ENCODE data around the gene ZNF324. TPM values are rescaled to one million over a fixed set of nuclear protein-coding genes. Genes with fewer than 3 reads are reported as not detected.

Gene ZNF324
- total RNA-seq, 1 donor from 2014 or later, result 10.0 TPM

DNA sequence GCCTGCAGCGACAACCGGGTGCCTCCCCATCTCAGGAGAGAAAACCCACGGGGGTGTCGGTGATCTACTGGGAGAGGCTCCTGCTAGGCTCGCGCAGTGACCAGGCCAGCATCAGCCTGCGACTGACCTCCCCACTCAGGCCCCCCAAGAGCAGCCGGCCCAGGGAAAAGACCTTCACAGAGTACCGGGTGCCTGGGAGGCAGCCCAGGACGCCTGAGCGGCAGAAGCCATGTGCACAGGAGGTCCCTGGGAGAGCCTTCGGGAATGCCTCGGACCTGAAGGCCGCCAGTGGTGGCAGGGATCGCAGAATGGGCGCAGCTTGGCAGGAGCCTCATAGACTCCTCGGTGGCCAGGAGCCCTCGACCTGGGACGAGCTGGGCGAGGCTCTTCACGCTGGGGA lies 11.6 kb upstream of the ZNF324 start:
- H3K27me3 ChIP-seq (ENCODE audit: low read depth), result no peaks in the 10 kb centered on the region
- ATAC-seq (no peak), DNase-seq (no peak)
- H3K27ac ChIP-seq, result no peak overlapping the region
- peaks cover 7% of the 10 kb centered on the region for H3K4me1 ChIP-seq
- H3K4me3 ChIP-seq, result no peak overlapping the region
- TF ChIP-seq CTCF (IDR thresholded peaks at IDR 0.05), result no peak
- intact Hi-C loops (cut with DNase I), result no loop called here
- peaks cover 15% of the 10 kb centered on the region for H3K36me3 ChIP-seq
- H3K9me3 ChIP-seq, result no peaks in the 10 kb centered on the region

DNA sequence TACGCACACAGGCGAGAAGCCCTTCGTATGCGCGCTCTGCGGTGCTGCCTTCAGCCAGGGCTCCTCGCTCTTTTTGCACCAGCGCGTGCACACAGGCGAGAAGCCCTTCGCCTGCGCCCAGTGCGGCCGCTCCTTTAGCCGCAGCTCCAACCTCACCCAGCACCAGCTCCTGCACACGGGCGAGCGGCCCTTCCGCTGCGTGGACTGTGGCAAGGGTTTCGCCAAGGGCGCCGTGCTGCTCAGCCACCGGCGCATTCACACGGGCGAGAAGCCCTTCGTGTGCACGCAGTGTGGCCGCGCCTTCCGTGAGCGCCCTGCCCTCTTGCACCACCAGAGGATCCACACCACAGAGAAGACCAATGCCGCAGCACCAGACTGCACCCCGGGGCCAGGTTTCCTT lies 10.8 kb upstream of the ZNF324 start:
- ATAC-seq (no peak), DNase-seq (no peak)
- Histone ChIP-seq H3K27me3 (ENCODE audit: low read depth) (no peaks in the 10 kb centered on the region), H3K36me3 (peaks cover 15% of the 10 kb centered on the region), H3K4me1 (peaks cover under 1% of the 10 kb centered on the region), H3K9me3 (no peaks in the 10 kb centered on the region), H3K27ac (no peak overlapping the region), H3K4me3 (no peak overlapping the region)
- intact Hi-C loops (cut with DNase I), result no loop called here
- TF ChIP-seq CTCF (IDR thresholded peaks at IDR 0.05), result no peak

GRCh38 chr19:58460039-58460438 lies 6.8 kb upstream of the ZNF324 start:
- H3K4me1 ChIP-seq, result no peaks in the 10 kb centered on the region
- TF ChIP-seq CTCF (IDR thresholded peaks at IDR 0.05), result no peak
- H3K27me3 ChIP-seq (ENCODE audit: low read depth), result no peaks in the 10 kb centered on the region
- intact Hi-C loops (cut with DNase I), result no loop called here
- peaks cover 15% of the 10 kb centered on the region for H3K36me3 ChIP-seq
- no peaks in the 10 kb centered on the region for H3K9me3 ChIP-seq
- H3K27ac ChIP-seq, result no peak overlapping the region
- ATAC-seq (no peak), DNase-seq (no peak)
- no peak overlapping the region for H3K4me3 ChIP-seq

GRCh38 chr19:58466089-58466759 lies 656 bp upstream of the ZNF324 start:
- peak in 1 of 2 donors; percentile 53 for ATAC-seq
- Histone ChIP-seq H3K36me3 (peaks cover 23% of the 10 kb centered on the region), H3K4me3 (peak overlapping the region; percentile 98), H3K4me1 (peaks cover 15% of the 10 kb centered on the region), H3K27me3 (ENCODE audit: low read depth) (no peaks in the 10 kb centered on the region), H3K27ac (peak overlapping the region; percentile 88), H3K9me3 (no peaks in the 10 kb centered on the region)
- no peak for DNase-seq
- TF ChIP-seq CTCF (IDR thresholded peaks at IDR 0.05), result no peak
- intact Hi-C loops (cut with DNase I), result no loop called here

GRCh38 chr19:58468216-58468839 lies 1.4 kb downstream of the ZNF324 start:
- Histone ChIP-seq H3K4me3 (no peak overlapping the region), H3K4me1 (peaks cover 15% of the 10 kb centered on the region), H3K36me3 (peaks cover 40% of the 10 kb centered on the region), H3K27ac (no peak overlapping the region), H3K27me3 (ENCODE audit: low read depth) (no peaks in the 10 kb centered on the region), H3K9me3 (no peaks in the 10 kb centered on the region)
- DNase-seq, result no peak
- intact Hi-C loops (cut with DNase I), result no loop called here
- TF ChIP-seq CTCF (IDR thresholded peaks at IDR 0.05), result no peak
- ATAC-seq, result no peak
